Measurements from ENCODE around the gene ZNF518B. TPM values are rescaled to one million over a fixed set of nuclear protein-coding genes. Genes with fewer than 3 reads are reported as not detected.

Gene ZNF518B
- total and polyA plus RNA-seq, 10 of the 15 experiments (the other 5 are each of a cell fraction or from before 2014, with no cell fraction given), result 2.7 to 20.5 (median 9.2) TPM

DNA sequence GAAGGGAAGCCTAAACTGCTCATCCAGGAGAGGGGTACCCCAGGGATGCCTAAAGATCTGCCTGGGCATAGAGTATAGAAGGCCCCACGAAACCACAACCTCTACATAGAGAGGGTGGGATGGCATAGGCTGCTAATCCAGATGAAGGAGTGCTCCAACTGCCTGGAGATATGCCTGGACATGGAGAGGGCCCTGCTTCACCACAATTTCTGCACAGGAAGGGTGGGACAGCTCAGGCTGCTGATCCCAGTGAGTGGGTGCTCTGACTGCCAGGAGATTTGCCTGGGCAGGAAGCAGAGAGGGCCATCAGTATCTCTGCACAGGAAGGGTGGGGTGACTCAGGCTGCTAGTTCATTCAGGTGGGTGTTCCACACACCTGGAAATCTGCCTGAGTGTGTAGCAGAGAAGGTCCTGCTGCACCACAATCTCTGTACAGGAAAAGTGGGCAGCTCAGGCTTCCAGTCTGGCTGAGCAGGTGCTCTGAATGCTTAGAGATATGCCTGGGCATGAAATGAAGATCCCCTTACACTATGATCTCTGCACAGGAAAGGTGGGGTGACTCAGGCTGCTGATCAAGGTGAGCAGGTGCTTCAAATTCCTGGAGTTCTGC lies 61.1 kb downstream of the ZNF518B start:
- no peak overlapping the region for H3K4me3 ChIP-seq
- in situ Hi-C loops (cut with MboI) (no loop called here), intact Hi-C loops (cut with micrococcal nuclease; ENCODE audit: unreplicated experiment) (no loop called here)
- H3K4me1 ChIP-seq (ENCODE audit: control insufficient read depth, insufficient read depth, low read length), result no peaks in the 10 kb centered on the region
- CTCF ChIA-PET, result no interaction called here
- DNase-seq (ENCODE audit: low read depth, low spot score) (no peak), FAIRE-seq (no peak), ATAC-seq (no peak)
- RAD21 ChIA-PET (ENCODE audit: unreplicated experiment), result no interaction called here
- H3K9me3 ChIP-seq (replicated peaks; ENCODE audit: control insufficient read depth, insufficient read depth, low read length), result no peaks in the 10 kb centered on the region
- POLR2A ChIA-PET, result no interaction called here
- BruUV-seq (replicated peaks), result no TSS peak
- no peaks in the 10 kb centered on the region for H3K36me3 ChIP-seq (ENCODE audit: control insufficient read depth in 2 of 2, insufficient read depth in 2 of 2, low read length in 1 of 2)
- no peak overlapping the region for H3K27ac ChIP-seq (ENCODE audit: control insufficient read depth, insufficient read depth)
- H3K27me3 ChIP-seq (replicated peaks in 1 of 2; ENCODE audit: control insufficient read depth in 2 of 2, insufficient read depth in 2 of 2, low read length in 1 of 2), result no peaks in the 10 kb centered on the region
- SMC1A ChIA-PET (ENCODE audit: uncharacterized antibody, unreplicated experiment), result no interaction called here
- no peak overlapping the region for H3K9ac ChIP-seq (ENCODE audit: control insufficient read depth, insufficient read depth, low read length)
- WGBS (ENCODE audit: insufficient coverage, insufficient replicate concordance, low lambda C conversion rate, missing lambda C conversion rate), result 0% methylated on average over 1 of the region's 1 CpG
- H3K4me2 ChIP-seq (ENCODE audit: control insufficient read depth, insufficient read depth), result no peak overlapping the region
- no peak for TF ChIP-seq CREM (IDR thresholded peaks at IDR 0.05; ENCODE audit: low read depth)
- TF ChIP-seq KAT2A (conservative IDR thresholded peaks at IDR 0.05; ENCODE audit: control insufficient read depth, low read depth, low read length), result no peak
- TF ChIP-seq BHLHE40 (IDR thresholded peaks at IDR 0.05; ENCODE audit: borderline replicate concordance in 1 of 2, low read depth in 2 of 2, low read length in 1 of 2), result no peak
- no peak for TF ChIP-seq MEF2B (IDR thresholded peaks at IDR 0.05; ENCODE audit: partially characterized antibody, poor library complexity, severe bottlenecking)
- TF ChIP-seq CEBPB (IDR thresholded peaks at IDR 0.05; ENCODE audit: borderline replicate concordance in 1 of 2, low read depth in 2 of 2, low read length in 2 of 2), result no peak
- TF ChIP-seq, protein P1, sequence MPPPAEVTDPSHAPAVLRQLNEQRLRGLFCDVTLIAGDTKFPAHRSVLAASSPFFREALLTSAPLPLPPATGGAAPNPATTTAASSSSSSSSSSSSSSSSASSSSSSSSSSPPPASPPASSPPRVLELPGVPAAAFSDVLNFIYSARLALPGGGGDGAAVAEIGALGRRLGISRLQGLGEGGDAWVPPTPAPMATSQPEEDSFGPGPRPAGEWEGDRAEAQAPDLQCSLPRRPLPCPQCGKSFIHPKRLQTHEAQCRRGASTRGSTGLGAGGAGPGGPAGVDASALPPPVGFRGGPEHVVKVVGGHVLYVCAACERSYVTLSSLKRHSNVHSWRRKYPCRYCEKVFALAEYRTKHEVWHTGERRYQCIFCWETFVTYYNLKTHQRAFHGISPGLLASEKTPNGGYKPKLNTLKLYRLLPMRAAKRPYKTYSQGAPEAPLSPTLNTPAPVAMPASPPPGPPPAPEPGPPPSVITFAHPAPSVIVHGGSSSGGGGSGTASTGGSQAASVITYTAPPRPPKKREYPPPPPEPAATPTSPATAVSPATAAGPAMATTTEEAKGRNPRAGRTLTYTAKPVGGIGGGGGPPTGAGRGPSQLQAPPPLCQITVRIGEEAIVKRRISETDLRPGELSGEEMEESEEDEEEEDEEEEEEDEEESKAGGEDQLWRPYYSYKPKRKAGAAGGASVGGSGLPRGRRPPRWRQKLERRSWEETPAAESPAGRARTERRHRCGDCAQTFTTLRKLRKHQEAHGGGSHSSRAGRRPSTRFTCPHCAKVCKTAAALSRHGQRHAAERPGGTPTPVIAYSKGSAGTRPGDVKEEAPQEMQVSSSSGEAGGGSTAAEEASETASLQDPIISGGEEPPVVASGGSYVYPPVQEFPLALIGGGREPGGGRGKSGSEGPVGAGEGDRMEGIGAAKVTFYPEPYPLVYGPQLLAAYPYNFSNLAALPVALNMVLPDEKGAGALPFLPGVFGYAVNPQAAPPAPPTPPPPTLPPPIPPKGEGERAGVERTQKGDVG (CRISPR knock-in tag; IDR thresholded peaks at IDR 0.05), result no peak
- TF ChIP-seq MEF2A (IDR thresholded peaks at IDR 0.05; ENCODE audit: insufficient read depth, low read depth, low read length), result no peak
- no peak for TF ChIP-seq BMI1 (IDR thresholded peaks at IDR 0.05; ENCODE audit: borderline replicate concordance)
- no peak for TF ChIP-seq ZNF274 (IDR thresholded peaks at IDR 0.05; ENCODE audit: insufficient read depth, insufficient read length)
- TF ChIP-seq POLR2AphosphoS2 (IDR thresholded peaks at IDR 0.05; ENCODE audit: low read depth, low read length), result no peak
- TF ChIP-seq, protein P2, sequence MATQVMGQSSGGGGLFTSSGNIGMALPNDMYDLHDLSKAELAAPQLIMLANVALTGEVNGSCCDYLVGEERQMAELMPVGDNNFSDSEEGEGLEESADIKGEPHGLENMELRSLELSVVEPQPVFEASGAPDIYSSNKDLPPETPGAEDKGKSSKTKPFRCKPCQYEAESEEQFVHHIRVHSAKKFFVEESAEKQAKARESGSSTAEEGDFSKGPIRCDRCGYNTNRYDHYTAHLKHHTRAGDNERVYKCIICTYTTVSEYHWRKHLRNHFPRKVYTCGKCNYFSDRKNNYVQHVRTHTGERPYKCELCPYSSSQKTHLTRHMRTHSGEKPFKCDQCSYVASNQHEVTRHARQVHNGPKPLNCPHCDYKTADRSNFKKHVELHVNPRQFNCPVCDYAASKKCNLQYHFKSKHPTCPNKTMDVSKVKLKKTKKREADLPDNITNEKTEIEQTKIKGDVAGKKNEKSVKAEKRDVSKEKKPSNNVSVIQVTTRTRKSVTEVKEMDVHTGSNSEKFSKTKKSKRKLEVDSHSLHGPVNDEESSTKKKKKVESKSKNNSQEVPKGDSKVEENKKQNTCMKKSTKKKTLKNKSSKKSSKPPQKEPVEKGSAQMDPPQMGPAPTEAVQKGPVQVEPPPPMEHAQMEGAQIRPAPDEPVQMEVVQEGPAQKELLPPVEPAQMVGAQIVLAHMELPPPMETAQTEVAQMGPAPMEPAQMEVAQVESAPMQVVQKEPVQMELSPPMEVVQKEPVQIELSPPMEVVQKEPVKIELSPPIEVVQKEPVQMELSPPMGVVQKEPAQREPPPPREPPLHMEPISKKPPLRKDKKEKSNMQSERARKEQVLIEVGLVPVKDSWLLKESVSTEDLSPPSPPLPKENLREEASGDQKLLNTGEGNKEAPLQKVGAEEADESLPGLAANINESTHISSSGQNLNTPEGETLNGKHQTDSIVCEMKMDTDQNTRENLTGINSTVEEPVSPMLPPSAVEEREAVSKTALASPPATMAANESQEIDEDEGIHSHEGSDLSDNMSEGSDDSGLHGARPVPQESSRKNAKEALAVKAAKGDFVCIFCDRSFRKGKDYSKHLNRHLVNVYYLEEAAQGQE (IDR thresholded peaks at IDR 0.05; ENCODE audit: low read depth, low read length), result no peak
- TF ChIP-seq POU2F2 (IDR thresholded peaks at IDR 0.05; ENCODE audit: borderline replicate concordance, low read depth, low read length), result no peak
- TF ChIP-seq TCF12 (IDR thresholded peaks at IDR 0.05; ENCODE audit: low read depth, low read length), result no peak
- no peaks in the 10 kb centered on the region for H3K79me2 ChIP-seq (ENCODE audit: control insufficient read depth, insufficient read depth, low read length)
- H4K20me1 ChIP-seq (ENCODE audit: control insufficient read depth, insufficient read depth), result no peaks in the 10 kb centered on the region
- H2AFZ ChIP-seq (ENCODE audit: control insufficient read depth, low read depth, low read length), result no peak overlapping the region

All from GM12878 (cell line).